Anterior cingulate cortex (tissue), 58 donors: ENCODE measurements around the gene MSI2.

ENCODE experiments used
- DNase-seq, 58 donors: peaks; one replicate each; lab custom pipeline; 2025; lab: John Stamatoyannopoulos, UW

MSI2 gene

GRCh38 chr17:57269052-57269451 lies 12.7 kb downstream of the MSI2 start:
- no peak for DNase-seq

GRCh38 chr17:57269598-57270255 lies 13.4 kb downstream of the MSI2 start:
- no peak for DNase-seq

GRCh38 chr17:57270801-57271245 lies 14.5 kb downstream of the MSI2 start:
- DNase-seq: no peak

- peak in 32 of 58 donors; percentile 19 to 85 (median 54) for DNase-seq
Measured at GRCh38 chr17:57271821-57272220, 15.5 kb downstream of the MSI2 start.

GRCh38 chr17:57273490-57273889 lies 17.2 kb downstream of the MSI2 start:
- peak in 3 of 58 donors; percentile 12 to 46 (median 19) for DNase-seq

GRCh38 chr17:57274162-57274561 lies 17.8 kb downstream of the MSI2 start:
- no peak for DNase-seq

- no peak for DNase-seq
Measured at GRCh38 chr17:57275071-57275764, 18.9 kb downstream of the MSI2 start.

- peak in 10 of 58 donors; percentile 9 to 66 (median 32) for DNase-seq
Measured at GRCh38 chr17:57276621-57277020, 20.3 kb downstream of the MSI2 start.

GRCh38 chr17:57277923-57278604 lies 21.7 kb downstream of the MSI2 start:
- no peak for DNase-seq

- no peak for DNase-seq
Measured at GRCh38 chr17:57278740-57279387, 22.5 kb downstream of the MSI2 start.

- peak in 1 of 58 donors; percentile 23 for DNase-seq
Measured at GRCh38 chr17:57279432-57279831, 23.1 kb downstream of the MSI2 start.

- DNase-seq: no peak
Measured at GRCh38 chr17:57281887-57282286, 25.6 kb downstream of the MSI2 start.

GRCh38 chr17:57282296-57282695 lies 26.0 kb downstream of the MSI2 start:
- DNase-seq: no peak

- no peak for DNase-seq
Measured at GRCh38 chr17:57283203-57283971, 27.1 kb downstream of the MSI2 start.

- no peak for DNase-seq
Measured at GRCh38 chr17:57284583-57284982, 28.3 kb downstream of the MSI2 start.

- DNase-seq: peak in 23 of 58 donors; percentile 11 to 70 (median 33)
Measured at GRCh38 chr17:57284984-57285646, 28.8 kb downstream of the MSI2 start.

- no peak for DNase-seq
Measured at GRCh38 chr17:57285701-57286100, 29.4 kb downstream of the MSI2 start.

GRCh38 chr17:57286399-57287105 lies 30.2 kb downstream of the MSI2 start:
- peak in 16 of 58 donors; percentile 2 to 61 (median 31) for DNase-seq
